NCI-H2171 (cell line): ENCODE measurements around the gene LDLRAP1.
A peak's percentile ranks its signal among the peaks of the same experiment; 100 is the strongest.

ENCODE experiments used
- DNase-seq: peaks from one replicate; lab custom pipeline; 2025; lab: John Stamatoyannopoulos, UW

Gene LDLRAP1

DNA sequence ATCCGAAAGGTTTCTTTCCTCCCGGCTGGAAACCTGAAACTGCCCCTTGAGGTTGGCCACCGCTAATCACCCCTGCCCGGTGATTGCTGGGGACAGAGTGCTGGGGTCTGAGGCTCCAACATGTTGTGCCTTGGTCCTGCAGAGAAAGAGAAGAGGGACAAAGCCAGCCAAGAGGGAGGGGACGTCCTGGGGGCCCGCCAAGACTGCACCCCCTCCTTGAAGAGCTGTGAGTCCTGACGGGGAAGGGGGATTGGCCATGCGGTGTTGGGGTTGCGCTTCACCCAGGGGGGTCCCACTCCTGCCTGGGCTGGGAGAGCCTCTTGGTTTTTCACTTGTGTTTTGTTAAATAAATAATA lies 19.5 kb downstream of the LDLRAP1 start:
- no peak for DNase-seq

DNA sequence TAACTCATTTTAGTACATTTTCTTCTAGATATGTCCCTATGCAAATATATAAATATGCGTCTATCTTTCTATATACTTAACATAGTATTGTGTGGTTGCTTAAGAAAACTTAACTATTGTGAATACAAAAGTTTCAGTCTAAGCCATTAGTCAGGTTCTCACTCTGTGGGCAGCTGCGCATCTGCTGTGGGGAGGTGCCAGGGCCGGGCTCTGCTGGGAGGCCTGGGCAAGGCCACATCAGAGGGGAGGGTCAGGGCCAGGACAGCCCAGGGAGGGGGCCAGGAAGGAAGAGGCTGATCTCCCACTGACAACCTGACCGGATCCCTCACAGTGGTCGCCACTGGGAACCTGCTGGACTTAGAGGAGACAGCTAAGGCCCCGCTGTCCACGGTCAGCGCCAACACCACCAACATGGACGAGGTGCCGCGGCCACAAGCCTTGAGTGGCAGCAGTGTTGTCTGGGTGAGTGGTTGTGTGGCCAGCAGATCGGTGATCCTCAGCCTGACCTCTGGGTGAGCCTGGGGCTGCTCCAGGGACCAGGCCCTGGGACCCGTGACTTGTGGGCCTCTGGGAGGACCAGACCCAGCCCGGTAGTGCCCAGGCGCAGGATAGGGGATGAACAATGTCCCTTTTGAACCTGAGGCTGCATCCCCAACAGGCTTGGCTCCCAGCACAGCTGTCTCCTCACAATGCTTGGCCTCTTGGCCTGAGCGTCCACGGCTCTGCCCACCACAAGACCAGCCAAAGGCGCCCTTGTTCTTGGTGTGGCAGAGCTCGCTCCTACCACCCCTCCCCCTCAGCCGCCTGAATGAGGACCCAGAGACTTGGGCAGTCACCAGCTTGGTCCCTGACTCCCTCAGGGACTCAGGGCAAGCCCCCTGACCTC lies 20.2 kb downstream of the LDLRAP1 start:
- DNase-seq = no peak

DNA sequence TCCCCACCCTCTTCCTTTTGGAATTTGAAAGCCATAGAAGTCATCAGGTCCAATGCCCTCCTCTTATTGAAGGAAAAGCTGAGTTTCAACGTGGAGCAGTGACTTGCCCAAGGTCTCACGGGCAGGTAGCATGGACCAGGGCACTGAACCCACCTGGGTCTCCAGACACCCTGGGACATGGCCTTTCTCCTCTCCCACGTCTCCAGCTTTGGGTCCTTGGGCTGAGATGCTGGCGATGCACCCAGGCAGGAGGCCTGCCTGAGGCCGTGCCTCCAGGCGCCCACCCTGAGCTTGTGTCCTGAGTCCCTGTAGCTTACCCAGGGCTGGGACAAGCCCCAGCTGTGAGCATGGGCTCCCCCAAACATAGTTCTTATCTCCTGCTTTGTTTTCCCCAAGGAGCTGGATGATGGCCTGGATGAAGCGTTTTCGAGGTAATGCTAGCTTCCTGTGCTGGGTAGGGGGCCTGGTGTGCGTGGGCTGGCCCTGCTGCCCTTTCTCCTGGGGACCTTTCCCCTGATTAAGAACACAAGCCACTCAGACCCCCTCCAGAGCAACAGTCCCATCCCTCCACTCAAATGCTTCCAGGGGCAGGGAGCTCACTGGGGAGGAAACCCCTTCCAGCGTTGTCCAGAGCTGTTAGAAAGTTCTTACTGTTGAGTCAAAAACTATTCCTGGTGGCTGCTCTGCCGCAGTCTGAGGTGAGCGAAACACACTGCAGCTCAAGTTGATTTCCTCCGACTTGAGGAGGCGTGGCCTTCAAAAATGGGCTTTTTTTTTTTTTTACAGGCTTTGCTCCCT lies 21.6 kb downstream of the LDLRAP1 start:
- peak; percentile 28 for DNase-seq

DNA sequence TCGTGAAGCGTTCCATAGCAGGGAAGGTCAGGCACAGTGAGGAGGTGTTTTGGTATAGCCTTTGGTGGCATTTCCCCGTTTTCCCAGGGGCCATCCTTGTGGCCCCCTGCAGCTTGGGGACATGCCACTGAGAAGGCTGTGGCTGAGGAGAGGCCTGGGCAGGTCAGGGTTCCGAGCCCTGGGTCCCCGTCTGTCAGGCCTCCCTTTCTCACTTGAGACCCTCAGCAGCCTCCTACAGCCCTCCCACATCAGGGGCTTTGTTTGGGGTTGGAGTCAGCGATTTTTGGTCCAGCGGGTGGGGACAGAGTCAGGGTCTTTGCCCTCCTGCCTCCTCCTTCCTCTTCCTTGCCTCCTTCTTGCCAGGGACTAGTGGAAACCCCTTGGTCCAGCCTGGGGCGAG lies 22.2 kb downstream of the LDLRAP1 start:
- DNase-seq = no peak

DNA sequence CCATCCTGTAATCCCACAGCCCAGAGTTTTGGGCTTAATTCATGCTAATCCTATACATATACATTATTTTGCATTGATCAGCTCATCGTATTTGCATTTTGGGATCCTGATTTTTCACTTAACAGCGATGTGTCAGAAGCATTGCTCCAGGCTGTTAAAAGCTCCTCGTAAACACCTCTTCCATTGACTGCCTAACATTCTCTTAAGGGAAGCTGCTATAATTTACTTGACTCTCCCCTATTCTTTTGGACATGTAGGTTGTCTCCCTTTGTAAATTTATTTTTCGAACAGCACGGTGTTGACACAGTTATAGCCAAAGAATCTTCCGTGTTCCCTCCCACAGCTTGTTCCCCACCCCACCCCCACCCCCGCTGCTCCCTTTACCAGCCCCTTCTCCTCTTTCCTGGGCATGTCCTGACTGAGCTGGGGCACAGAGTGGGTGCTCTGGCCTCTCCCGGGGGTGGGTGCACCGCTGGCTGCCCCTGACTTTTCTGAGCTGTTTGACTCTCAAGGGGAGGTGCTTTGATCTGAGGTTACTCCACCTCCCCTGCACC lies 22.8 kb downstream of the LDLRAP1 start:
- DNase-seq = peak; percentile 55

DNA sequence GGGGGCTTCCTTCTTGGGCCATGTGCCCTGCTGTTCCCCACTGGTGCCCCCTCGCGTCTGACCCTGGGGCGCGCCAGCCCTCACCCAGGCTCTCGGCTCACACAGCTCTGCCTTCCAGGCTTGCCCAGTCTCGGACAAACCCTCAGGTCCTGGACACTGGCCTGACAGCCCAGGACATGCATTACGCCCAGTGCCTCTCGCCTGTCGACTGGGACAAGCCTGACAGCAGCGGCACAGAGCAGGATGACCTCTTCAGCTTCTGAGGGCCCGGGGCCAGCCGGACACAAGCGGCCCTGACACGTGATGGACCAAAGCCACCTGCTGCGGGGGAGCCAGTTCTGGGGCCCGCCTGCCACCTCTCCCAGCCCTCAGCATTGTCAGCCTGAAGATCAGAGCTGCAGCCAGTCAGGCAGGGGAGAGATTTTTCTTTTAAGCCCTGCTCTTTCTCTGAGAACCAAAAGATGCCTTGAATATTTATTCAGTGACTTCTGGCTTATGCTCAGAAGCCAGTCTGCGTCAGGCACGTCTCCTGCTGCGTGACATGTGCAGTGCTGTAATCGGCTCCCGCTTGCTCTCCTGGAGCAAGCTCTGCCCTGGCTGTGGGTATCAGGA lies 23.4 kb downstream of the LDLRAP1 start:
- DNase-seq = no peak

DNA sequence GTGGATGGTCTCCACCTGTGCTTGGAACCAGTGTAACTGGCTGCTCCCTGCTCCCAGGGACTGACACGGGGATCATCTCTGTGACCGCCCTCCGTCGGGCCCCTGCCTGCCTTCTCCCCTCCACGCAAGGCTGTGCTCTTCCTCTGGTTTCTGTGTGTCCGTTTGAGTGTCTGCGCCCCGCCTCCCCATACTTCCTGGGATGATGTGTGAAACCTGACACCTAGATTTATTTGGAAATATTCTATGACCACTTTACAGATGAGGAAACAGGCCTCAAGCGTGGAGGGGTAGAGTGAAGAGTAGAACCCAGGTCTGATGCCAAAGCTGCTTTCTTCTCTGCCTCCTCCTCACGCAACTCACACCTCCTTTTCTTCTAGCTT lies 24.3 kb downstream of the LDLRAP1 start:
- peak; percentile 69 for DNase-seq

DNA sequence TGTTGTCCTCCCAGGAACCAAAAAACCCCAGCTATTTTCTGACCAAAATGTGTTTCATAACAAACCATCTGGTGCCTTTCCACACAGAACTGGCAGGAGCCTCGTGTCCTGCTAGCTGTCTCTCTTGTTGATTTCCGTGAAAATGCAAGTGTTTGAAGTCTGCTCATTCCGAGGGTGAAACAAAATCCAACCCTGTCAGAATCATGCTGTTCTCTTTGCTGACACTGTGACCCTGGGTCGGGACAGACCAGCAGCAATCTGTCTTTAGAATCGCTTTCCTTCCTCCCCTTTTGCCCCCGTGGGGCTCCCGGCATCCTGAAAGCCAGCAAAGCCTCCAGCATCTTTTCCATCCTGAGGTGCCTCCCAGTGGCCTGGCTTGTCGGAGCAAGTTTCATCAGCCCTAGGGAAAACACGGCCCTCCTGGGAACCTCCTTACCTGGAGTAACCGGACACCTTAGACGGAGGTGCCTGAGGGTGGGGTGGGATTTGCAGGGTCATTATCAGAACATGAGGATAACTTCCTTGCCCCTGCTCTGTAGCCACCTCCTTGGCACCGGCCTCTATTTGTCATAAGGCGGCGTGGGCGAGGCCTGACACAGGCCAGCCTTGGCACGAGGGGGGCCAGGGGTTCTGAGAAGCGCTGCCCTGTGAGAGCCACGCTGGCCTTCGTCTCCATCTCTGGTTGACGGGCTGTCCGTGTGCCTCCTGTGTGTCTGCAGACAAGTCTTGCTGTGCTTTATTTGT lies 24.9 kb downstream of the LDLRAP1 start:
- peak; percentile 90 for DNase-seq

DNA sequence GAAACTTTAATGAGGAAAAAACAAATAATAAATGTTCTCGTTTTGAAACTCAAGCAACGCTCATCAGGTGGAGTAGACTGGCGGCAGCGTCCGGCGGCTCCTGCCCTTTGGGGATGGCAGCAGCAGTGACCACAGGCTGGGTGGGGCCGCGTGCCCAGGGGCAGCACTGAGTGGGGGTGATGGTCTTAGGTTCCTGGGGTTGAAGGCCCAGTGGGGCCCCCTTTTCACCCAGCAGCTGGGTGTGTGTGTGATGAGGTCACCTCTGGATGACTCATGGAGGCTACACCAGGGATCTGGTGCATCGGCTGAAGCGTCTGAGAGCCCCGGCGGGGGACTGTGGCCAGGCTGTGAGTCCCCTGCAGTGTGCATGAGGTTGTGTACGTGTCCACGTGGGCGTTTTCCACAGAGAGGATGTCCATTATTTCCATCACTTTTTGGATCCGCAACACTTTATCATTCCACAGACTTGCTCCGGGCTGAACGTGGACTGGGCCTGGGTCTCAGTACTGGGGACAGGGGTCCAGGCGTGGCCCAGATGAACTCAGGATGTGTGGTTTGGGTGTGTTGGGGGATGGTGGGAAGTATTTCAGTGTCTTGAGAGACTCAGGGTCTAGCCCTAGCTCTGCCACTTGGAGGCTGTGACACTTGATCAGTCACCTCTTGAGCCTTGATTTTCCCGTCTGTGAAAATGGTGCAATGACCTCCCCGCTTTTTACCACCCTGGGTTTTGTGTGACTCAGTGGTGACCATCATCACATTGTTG lies 25.6 kb downstream of the LDLRAP1 start:
- DNase-seq = peak; percentile 28

DNA sequence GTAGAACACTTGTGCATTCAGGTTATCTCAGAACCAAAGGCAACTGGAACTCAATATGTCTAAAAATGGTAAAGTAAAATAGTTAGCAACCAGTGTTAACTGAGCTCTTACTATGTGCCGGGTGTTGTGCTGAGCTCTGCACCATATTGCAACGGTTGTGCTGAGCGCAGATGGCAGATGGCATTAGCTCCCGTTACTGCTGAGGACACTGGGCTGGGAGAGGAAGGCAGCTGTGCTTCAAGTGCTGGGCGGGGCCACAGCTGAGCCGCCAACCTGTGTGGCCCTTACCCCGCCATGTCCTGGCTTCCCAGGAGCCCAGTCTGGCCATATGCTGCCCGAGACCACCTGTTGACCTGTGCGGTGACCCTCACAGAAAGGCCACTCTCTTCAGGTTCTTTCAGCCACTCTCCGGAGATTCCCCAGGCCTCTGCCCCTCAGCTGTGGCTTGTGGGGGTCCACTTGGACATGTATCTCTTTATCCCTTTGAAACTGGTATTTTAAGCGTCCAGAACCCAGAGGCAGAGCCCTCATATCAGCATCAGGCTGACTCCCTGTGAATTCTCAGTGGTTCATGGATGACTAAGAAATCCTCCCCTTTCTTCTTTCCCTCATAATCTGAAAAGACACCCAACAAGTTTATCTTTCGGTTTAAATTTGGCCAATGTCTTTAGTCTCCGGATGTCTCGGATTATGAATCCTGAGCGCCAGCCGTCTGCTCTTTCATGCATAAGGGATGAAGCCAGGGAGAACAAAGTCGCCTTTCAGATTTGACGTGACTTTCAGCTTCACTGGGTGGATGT lies 26.4 kb downstream of the LDLRAP1 start:
- peak; percentile 88 for DNase-seq

DNA sequence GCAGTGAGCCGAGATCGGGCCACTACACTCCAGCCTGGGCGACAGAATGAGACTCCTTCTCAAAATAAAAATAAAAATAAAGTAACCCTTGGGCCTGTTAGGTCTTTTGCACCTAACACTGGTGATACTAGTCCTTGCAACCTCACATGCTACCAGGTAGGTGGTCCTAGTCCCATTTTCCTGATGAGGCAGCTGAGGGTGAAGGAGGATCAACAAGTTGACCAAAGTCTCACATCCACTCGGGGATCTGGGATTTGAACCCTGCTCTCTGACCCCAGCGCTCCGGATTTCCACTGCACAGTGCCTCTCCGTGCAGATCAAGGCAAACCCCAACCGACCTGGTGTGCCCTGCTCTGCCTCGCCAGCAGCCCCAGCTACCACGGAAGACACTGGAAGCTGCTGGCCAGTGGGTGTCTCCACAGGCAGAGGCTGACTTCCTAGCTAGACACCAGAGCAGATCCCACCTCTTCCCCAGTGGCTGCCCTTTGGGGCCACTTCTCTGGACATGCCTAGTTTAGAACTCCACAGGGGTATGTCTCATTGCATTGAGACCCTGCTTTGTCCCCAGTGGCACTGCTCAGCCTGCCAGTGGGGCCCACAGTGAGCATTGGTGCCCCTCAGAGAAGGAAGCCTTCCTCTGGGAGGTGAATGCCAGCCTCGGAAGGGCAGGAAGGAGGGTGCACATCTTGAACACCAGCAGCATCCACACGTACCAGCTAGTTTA lies 27.6 kb downstream of the LDLRAP1 start:
- no peak for DNase-seq

DNA sequence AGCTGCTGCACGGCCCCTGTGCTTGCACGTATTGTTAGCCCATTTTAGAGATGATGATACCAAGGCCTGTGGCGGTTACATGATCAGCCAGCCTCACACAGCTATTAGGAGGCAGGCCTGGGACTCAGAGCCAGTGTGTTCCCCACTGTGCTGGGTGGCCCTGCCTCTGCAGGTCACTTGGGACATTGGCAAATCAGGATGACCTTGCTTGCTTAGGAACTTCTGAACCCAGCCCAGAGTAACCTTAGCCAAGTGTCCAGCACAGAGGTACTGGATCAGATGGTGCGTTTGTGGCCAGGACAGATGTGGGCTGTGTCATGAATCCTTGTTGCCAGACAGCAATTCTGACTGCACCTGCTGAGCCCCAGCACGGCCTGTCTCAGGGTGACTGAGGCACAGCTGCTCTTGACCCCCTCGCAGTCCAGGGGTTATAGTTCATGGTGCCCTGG lies 28.1 kb downstream of the LDLRAP1 start:
- no peak for DNase-seq

DNA sequence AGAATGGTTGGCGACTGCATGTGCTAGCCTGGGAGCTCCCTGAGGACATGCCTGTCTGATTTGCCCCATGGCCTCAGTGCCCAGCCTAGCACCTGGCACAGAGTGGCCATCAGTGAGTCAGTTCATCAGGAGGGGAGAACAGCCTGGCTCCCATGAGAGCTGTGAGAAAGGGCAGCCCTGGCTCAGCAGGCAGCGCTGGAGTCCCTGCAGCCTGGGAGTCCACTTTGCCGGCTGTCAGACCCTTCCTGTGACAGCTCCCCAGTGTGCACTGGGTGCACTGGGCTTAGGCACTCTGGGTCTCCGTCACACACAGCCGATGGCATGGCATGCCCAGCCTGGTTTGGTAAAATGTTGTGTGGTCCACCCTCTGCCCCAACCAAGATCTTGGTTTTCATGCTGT lies 28.7 kb downstream of the LDLRAP1 start:
- no peak for DNase-seq

DNA sequence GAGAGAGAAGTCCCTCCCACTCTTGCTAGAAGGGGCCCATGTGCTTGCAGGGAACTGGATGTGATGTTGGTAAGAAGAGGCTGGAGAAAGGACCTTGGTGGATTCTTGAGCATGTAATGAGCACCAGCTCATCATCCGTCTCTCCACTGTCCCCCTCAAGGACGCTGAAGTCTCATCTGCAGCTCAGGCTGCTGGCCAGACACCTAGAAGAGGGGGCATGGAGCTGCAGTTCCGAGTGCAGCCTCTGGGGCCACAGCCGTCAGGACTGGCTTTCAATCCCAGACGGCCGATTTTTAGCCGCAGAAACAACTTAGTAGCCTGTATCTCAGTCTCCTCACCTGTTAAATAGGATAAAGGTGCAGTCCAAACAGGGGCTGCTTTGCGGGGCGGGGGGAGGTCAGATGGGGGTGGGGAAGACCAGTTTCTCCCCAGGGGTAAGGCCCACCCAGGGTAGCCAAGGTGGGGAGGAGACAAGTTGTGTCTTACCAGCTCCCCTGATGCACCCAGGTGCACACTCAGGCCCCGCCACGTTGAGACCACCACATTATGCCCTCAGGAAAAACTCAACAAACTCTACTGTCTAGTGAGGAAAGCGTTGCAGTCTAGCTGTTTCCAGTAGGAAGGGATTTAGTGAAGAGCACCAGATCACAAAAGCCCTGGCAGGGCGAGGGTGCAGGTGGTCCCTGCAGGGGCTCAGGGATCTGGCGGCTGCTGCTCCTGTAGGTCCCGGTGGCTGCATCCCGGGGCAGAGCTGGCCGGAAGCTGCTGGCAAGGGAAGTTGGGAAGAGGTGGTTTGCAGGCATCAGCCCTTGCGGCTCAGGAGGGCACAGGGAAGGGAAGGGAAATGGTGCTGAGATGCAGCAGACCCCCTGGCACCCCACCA lies 29.5 kb downstream of the LDLRAP1 start:
- DNase-seq = no peak

DNA sequence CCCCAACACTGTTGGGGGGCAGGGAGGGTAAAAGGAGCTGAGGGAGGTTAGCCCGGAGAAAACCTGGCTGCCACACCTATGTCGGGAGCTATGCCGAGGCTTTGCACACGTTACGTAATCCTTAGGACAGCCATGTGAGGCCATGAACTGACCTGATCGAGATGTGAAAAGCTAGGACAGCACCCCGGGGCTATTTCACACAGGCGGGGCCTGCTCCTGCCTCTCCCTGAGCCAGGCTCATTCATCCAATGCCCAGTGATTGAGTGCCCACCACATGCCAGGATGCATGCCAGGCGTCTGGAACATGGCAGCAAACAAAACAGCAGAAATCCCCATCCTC lies 30.2 kb downstream of the LDLRAP1 start:
- no peak for DNase-seq

DNA sequence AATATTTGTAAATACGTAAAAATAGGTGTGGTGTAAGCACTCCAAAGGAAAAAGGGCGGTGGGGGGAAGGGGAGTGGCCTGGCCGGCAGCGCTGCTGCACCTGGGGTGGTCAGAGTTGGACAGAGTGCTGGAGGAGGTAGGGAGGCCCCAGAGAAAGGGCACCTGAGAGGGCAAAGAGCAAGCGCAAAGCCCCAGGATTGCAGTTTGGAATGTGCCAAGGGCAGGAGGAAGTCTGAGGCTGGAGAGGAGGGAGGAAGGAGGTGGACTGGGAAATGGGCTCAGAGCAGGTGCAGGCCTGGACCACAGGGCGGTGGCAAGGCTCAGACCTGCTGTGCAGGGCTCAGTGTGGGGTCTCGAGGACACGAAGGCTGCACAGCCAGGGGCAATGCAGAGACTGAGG lies 30.6 kb downstream of the LDLRAP1 start:
- no peak for DNase-seq

DNA sequence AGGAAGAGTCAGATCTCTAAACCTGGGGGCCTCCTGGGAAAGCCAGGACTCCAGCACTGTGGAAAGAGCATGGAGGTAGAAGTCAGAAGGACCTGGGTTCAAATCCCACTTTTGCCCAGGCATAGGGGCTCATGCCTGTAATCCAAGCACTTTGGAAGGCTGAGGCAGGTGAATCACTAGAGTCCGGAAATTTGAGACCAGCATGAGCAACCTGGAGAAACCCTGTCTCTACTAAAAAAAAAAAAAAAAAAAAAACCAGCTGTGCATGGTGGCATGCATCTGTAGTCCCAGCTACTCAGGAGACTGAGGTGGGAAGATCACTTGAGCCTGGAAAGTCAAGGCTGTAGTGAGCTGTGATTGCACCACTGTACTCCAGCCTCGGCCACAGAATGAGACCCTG lies 31.8 kb downstream of the LDLRAP1 start:
- peak; percentile 44 for DNase-seq

DNA sequence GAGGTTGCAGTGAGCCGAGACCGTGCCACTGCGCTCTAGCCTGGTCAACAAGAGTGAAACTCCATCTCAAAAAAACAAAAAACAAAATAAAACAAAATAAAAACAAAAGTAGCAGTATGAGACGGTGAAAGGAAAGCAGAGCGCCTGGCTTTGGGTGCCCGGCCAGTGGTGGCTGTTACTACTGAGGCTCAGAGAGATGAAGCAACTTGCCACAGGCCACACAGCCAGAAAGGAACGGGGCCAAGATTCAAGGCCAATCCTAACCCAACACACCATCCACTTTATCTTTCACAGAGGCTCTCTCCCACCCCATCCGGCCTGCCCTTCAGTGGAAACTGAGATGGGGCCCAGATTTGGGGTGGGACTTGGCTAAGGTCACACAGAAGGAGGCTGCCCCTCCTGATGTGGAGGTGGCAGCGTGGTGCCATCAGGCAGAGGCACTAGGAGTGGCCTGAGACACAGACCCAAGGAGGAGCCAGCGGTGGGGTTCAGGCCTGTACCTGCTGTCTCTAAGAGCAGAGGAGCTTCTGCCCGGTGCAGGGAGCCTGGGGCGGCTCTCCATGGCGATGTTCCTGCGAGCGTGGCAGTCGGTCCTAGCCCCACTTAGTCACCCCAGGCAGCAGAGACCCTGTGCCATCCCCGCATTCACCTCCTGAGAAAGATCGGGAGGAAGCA lies 33.2 kb downstream of the LDLRAP1 start:
- DNase-seq = no peak
